A549 (cell line): Measurements from ENCODE around the gene TMEM247. TPM values are rescaled to one million over a fixed set of nuclear protein-coding genes. Genes with fewer than 3 reads are reported as not detected.

ENCODE experiments used
- ATAC-seq, 2 experiments: fragments of 200-7000 bp in 1 of 2; fragments of >200 bp in 1 of 2; cut with Nextera tagmentation in 1 of 2; cut with Tn5 transposase in 1 of 2; 3 replicates each; pipeline versions ENCODE4 v1.8.0 to v1.9.1; 2018 to 2020; ENCODE audit warnings: mild to moderate bottlenecking in 1 of 2, moderate library complexity in 1 of 2
- CTCF ChIA-PET: fragments of 300-600 bp; sonication (Branson Sonifier 250); formaldehyde crosslinking; extraction: SDS; loops from one replicate; lab custom pipeline; 2021; ENCODE audit warnings: antibody characterized with exemption, inconsistent platforms; lab: Yijun Ruan, JAX
- POLR2A ChIA-PET: fragments of 350-600 bp; formaldehyde crosslinking; extraction: SDS; loops from one replicate; lab custom pipeline; 2021; ENCODE audit warnings: antibody characterized with exemption, inconsistent platforms; lab: Yijun Ruan, JAX
- DNase-seq, 2 experiments: peaks; one replicate each; pipeline versions ENCODE4 v3.0.0 to v3.0.0-alpha.2; 2011 to 2016; ENCODE audit warnings: low read depth in 1 of 2, low spot score in 1 of 2
- FAIRE-seq: peaks from 2 replicates; lab custom pipeline; 2011; peaks lifted over from hg19 to GRCh38; lab: Jason Lieb, UNC
- H3K27ac ChIP-seq, 2 experiments: fragments of >200 bp; sonication (Bioruptor Twin); formaldehyde crosslinking; 3 replicates each; pipeline ENCODE4 v1.5.1; 2016 to 2017
- H3K4me1 ChIP-seq: fragments of >200 bp; sonication (Bioruptor Twin); formaldehyde crosslinking; 3 replicates; pipeline ENCODE4 v1.6.1; 2016
- H3K4me2 ChIP-seq: fragments of >200 bp; sonication (Bioruptor Twin); formaldehyde crosslinking; 3 replicates; pipeline ENCODE4 v1.6.1; 2016
- H3K4me3 ChIP-seq: fragments of >200 bp; sonication (Bioruptor Twin); formaldehyde crosslinking; 3 replicates; pipeline ENCODE4 v1.5.1; 2016
- H3K9me3 ChIP-seq: fragments of >200 bp; sonication (Bioruptor Twin); formaldehyde crosslinking; 3 replicates; pipeline ENCODE4 v1.6.1; 2016
- CBX2 ChIP-seq: fragments of 200-600 bp; sonication (generic); IDR thresholded peaks from 2 replicates; pipeline ENCODE4 v1.6.1; 2016; ENCODE audit warnings: low read depth, mild to moderate bottlenecking, borderline replicate concordance
- CBX8 ChIP-seq: fragments of 200-600 bp; sonication (generic); IDR thresholded peaks from 2 replicates; pipeline ENCODE4 v1.6.1; 2016
- CEBPB ChIP-seq, 2 experiments: fragments of >200 bp in 1 of 2; sonication (Bioruptor Twin) in 1 of 2; formaldehyde crosslinking in 1 of 2; IDR thresholded peaks; 2 replicates each; pipeline ENCODE4 v1.6.1; 2012 to 2016
- CHD2 ChIP-seq: fragments of 150-350 bp; IDR thresholded peaks from 2 replicates; pipeline ENCODE4 v1.6.1; 2014; ENCODE audit warnings: low read length; ENCODE audit not compliant: partially characterized antibody
- CHD4 ChIP-seq: fragments of 200-600 bp; sonication (generic); IDR thresholded peaks from 2 replicates; pipeline ENCODE4 v1.6.1; 2016; ENCODE audit warnings: antibody characterized with exemption, mild to moderate bottlenecking, borderline replicate concordance
- EP300 ChIP-seq, 2 experiments: fragments of >200 bp; sonication (Bioruptor Twin); formaldehyde crosslinking; IDR thresholded peaks; 2 replicates in 1 of 2; 3 replicates in 1 of 2; pipeline ENCODE4 v1.6.1; 2016 to 2017
- FOXS1 ChIP-seq: fragments of 250-450 bp; sonication (Bioruptor Pico); IDR thresholded peaks from 2 replicates; pipeline ENCODE4 v1.5.0; 2020; ENCODE audit warnings: mild to moderate bottlenecking, moderate library complexity
- HDAC2 ChIP-seq: fragments of 200-600 bp; sonication (generic); IDR thresholded peaks from 2 replicates; pipeline ENCODE4 v1.6.1; 2016
- HEYL ChIP-seq: fragments of 250-450 bp; sonication (Bioruptor Pico); IDR thresholded peaks from 2 replicates; pipeline ENCODE4 v1.8.0; 2021; ENCODE audit warnings: mild to moderate bottlenecking, moderate library complexity
- HOXB13 ChIP-seq: fragments of 250-450 bp; sonication (Bioruptor Pico); IDR thresholded peaks from 2 replicates; pipeline ENCODE4 v1.5.0; 2020; ENCODE audit warnings: low read depth, mild to moderate bottlenecking, moderate library complexity
- JUN ChIP-seq, 2 experiments: fragments of >200 bp; sonication (Bioruptor Twin); formaldehyde crosslinking; IDR thresholded peaks; 2 replicates in 1 of 2; 3 replicates in 1 of 2; pipeline ENCODE4 v1.6.1; 2016 to 2017
- KDM1A ChIP-seq: fragments of 200-600 bp; sonication (generic); IDR thresholded peaks from 2 replicates; pipeline ENCODE4 v1.6.1; 2016; ENCODE audit warnings: low read depth, mild to moderate bottlenecking
- KDM5A ChIP-seq: fragments of 200-600 bp; sonication (generic); IDR thresholded peaks from 2 replicates; pipeline ENCODE4 v1.6.1; 2016; ENCODE audit warnings: antibody characterized with exemption, mild to moderate bottlenecking
- NFE2L2 ChIP-seq: fragments of 150-350 bp; conservative IDR thresholded peaks from 2 replicates; pipeline ENCODE4 v1.6.1; 2014; ENCODE audit warnings: low read length
- PHF8 ChIP-seq: fragments of 200-600 bp; sonication (generic); IDR thresholded peaks from 2 replicates; pipeline ENCODE4 v1.6.1; 2016; ENCODE audit warnings: low read depth, mild to moderate bottlenecking, antibody characterized with exemption, moderate library complexity, borderline replicate concordance
- POLR2A ChIP-seq: IDR thresholded peaks from 2 replicates; pipeline ENCODE4 v1.6.1; 2012; ENCODE audit warnings: mild to moderate bottlenecking, low read length
- POLR2AphosphoS2 ChIP-seq: conservative IDR thresholded peaks from 2 replicates; pipeline ENCODE4 v1.6.1; 2012; ENCODE audit warnings: low read length, improper control_type of control experiment, inconsistent platforms
- RAD21 ChIP-seq, 2 experiments: fragments of >200 bp in 1 of 2; sonication (Bioruptor Twin) in 1 of 2; formaldehyde crosslinking in 1 of 2; IDR thresholded peaks in 1 of 2; conservative IDR thresholded peaks in 1 of 2; 2 replicates in 1 of 2; 3 replicates in 1 of 2; pipeline ENCODE4 v1.6.1; 2012 to 2018; ENCODE audit warnings: inconsistent platforms in 1 of 2
- RARB ChIP-seq: fragments of 250-450 bp; sonication (Bioruptor Pico); IDR thresholded peaks from 2 replicates; pipeline ENCODE4 v1.8.0; 2021; ENCODE audit warnings: mild to moderate bottlenecking, moderate library complexity
- RCOR1 ChIP-seq: fragments of 150-350 bp; IDR thresholded peaks from 2 replicates; pipeline ENCODE4 v1.6.1; 2014; ENCODE audit warnings: antibody characterized with exemption, low read length, low read depth
- RFX5 ChIP-seq: fragments of 450-650 bp; IDR thresholded peaks from 2 replicates; pipeline ENCODE4 v1.7.1; 2014; ENCODE audit warnings: antibody characterized with exemption, mild to moderate bottlenecking, moderate library complexity
- ZFP36 ChIP-seq: fragments of 450-650 bp; IDR thresholded peaks from 2 replicates; pipeline ENCODE4 v1.6.1; 2014; ENCODE audit warnings: borderline replicate concordance; ENCODE audit not compliant: partially characterized antibody
- WGBS: methylation state at CpG from one replicate; pipeline ENCODE4 v1.1.6; 2017; ENCODE audit errors: missing lambda C conversion rate; 5-methylcytosine and 5-hydroxymethylcytosine counted together
- polyA plus RNA-seq, 4 experiments: library from polyadenylated mRNA; depleted of rRNA in 3 of 4; stranded (reverse); fragments of >200 nt; fragmentation: RNase III in 1 of 4; extraction: RNeasy Plus Mini Kit Qiagen cat#74134 plus additional on column Dnase treatment in 1 of 4; gene quantifications; 2 replicates in 3 of 4; 3 replicates in 1 of 4; pipeline ENCODE4 v1.2.3, GENCODE V29; 2011 to 2017
- TF ChIP-seq, protein P1 (sequence below): fragments of 250-450 bp; sonication (Bioruptor Pico); IDR thresholded peaks from 2 replicates; pipeline ENCODE4 v1.5.0; 2020; ENCODE audit warnings: low read depth, mild to moderate bottlenecking, moderate library complexity
- TF ChIP-seq, protein P2 (sequence below): IDR thresholded peaks from 2 replicates; pipeline ENCODE4 v1.6.1; 2012; ENCODE audit warnings: low read depth, borderline replicate concordance
- TF ChIP-seq, protein P3 (sequence below): fragments of 200-600 bp; sonication (generic); IDR thresholded peaks from 2 replicates; pipeline ENCODE4 v1.6.1; 2016; ENCODE audit warnings: antibody characterized with exemption, mild to moderate bottlenecking, moderate library complexity
- TF ChIP-seq, protein P4 (sequence below): IDR thresholded peaks from 2 replicates; pipeline ENCODE4 v1.6.1; 2012
- TF ChIP-seq, protein P5 (sequence below): fragments of >200 bp; sonication (Bioruptor Twin); formaldehyde crosslinking; IDR thresholded peaks from 2 replicates; pipeline ENCODE4 v1.6.1; 2016
- TF ChIP-seq, protein P6 (sequence below): IDR thresholded peaks from 2 replicates; pipeline ENCODE4 v1.6.1; 2012
- TF ChIP-seq, protein P7 (sequence below): fragments of >200 bp; sonication (Bioruptor Twin); formaldehyde crosslinking; IDR thresholded peaks from 3 replicates; pipeline ENCODE4 v1.6.1; 2016

The TMEM247 gene
- polyA plus RNA-seq, 2 of the 4 experiments (the other 2 are of a cell fraction) = not detected

DNA sequence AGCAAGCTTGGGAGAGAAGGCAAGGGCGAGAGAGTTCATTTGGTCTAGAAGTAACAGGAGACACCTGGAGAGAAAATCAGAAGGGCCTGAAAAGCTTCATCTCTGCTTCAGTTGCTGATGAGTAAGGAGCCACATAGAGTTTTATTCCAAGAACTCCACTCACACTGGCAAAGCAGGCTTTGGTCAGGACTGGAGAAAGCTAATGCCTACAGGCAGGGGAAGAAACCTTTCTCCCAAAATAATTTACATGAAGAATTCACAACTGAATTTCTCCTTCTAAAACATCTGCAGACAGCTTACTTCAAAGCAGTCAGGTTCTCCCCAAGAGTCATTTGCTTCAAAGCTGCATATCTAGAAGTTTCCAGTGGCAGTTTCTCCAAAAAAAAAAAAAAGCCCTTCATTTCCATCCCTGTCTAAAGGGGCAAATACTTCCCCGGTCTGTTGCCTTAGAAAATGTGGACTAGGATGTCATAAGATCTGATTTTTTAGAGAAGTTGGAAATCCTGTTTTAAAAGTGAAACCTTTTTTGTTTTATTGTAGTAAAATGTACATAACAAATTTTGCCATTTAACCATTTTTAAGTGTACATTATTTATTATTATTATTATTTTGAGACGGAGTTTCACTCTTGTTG, 46.3 kb downstream of the TMEM247 start:
- H3K4me2 ChIP-seq = no peak overlapping the region
- TF ChIP-seq RCOR1 = no peak
- TF ChIP-seq JUN (IDR thresholded peaks at IDR 0.05) = no peak
- no peak for TF ChIP-seq CEBPB (IDR thresholded peaks at IDR 0.05)
- no peak for TF ChIP-seq POLR2A
- TF ChIP-seq CHD2 = no peak
- TF ChIP-seq, protein P1, sequence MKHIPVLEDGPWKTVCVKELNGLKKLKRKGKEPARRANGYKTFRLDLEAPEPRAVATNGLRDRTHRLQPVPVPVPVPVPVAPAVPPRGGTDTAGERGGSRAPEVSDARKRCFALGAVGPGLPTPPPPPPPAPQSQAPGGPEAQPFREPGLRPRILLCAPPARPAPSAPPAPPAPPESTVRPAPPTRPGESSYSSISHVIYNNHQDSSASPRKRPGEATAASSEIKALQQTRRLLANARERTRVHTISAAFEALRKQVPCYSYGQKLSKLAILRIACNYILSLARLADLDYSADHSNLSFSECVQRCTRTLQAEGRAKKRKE (CRISPR knock-in tag) = no peak
- TF ChIP-seq HOXB13 = no peak
- TF ChIP-seq ZFP36 = no peak
- TF ChIP-seq POLR2AphosphoS2 = no peak
- TF ChIP-seq HDAC2 = no peak
- TF ChIP-seq, protein P2, sequence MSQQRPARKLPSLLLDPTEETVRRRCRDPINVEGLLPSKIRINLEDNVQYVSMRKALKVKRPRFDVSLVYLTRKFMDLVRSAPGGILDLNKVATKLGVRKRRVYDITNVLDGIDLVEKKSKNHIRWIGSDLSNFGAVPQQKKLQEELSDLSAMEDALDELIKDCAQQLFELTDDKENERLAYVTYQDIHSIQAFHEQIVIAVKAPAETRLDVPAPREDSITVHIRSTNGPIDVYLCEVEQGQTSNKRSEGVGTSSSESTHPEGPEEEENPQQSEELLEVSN = no peak
- TF ChIP-seq CBX2 = no peak
- no peak for TF ChIP-seq FOXS1 (CRISPR knock-in tag)
- TF ChIP-seq, protein P3, sequence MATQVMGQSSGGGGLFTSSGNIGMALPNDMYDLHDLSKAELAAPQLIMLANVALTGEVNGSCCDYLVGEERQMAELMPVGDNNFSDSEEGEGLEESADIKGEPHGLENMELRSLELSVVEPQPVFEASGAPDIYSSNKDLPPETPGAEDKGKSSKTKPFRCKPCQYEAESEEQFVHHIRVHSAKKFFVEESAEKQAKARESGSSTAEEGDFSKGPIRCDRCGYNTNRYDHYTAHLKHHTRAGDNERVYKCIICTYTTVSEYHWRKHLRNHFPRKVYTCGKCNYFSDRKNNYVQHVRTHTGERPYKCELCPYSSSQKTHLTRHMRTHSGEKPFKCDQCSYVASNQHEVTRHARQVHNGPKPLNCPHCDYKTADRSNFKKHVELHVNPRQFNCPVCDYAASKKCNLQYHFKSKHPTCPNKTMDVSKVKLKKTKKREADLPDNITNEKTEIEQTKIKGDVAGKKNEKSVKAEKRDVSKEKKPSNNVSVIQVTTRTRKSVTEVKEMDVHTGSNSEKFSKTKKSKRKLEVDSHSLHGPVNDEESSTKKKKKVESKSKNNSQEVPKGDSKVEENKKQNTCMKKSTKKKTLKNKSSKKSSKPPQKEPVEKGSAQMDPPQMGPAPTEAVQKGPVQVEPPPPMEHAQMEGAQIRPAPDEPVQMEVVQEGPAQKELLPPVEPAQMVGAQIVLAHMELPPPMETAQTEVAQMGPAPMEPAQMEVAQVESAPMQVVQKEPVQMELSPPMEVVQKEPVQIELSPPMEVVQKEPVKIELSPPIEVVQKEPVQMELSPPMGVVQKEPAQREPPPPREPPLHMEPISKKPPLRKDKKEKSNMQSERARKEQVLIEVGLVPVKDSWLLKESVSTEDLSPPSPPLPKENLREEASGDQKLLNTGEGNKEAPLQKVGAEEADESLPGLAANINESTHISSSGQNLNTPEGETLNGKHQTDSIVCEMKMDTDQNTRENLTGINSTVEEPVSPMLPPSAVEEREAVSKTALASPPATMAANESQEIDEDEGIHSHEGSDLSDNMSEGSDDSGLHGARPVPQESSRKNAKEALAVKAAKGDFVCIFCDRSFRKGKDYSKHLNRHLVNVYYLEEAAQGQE = no peak
- TF ChIP-seq KDM1A = no peak
- TF ChIP-seq CBX8 = no peak
- TF ChIP-seq HEYL (CRISPR knock-in tag) = no peak
- TF ChIP-seq RFX5 = no peak
- TF ChIP-seq RAD21 (conservative IDR thresholded peaks at IDR 0.05 in 1 of 2, IDR thresholded peaks at IDR 0.05 in 1 of 2) = no peak
- TF ChIP-seq, all 56 proteins: peak for 0
- FAIRE-seq (no peak), ATAC-seq (no peak), DNase-seq (no peak)
- no peaks in the 10 kb centered on the region for H3K4me1 ChIP-seq
- POLR2A ChIA-PET = no interaction called here
- H3K4me3 ChIP-seq = no peak overlapping the region
- no peak overlapping the region for H3K27ac ChIP-seq
- no peaks in the 10 kb centered on the region for H3K9me3 ChIP-seq
- WGBS = 85% methylated on average over 3 of the region's 3 CpGs
- CTCF ChIA-PET = interaction anchor here (1.1 kb wide), 1 partner anchor 47 kb away, joined by 3 read pairs; no protein-coding TSS in a partner anchor

DNA sequence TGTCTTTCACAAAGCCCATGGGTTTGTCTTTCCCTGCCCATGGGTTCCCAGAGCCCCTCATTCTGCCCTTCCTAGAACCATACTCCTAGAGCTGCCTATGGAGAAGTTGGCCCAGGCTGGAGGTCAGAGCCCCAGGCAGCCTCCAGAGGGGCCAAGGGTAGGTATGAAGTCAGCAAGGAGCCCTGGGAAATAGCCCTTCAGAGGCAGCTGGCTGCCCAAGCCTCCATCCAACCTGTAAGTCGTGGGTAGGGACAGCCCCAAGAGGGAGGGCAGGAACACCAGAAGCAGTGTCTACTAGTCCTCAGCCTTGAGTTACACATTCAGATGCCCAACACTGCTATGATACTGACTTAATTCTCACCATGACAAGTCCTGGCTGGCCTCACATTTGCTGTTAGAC, 49.5 kb downstream of the TMEM247 start:
- no peak for DNase-seq
- H3K9me3 ChIP-seq = no peaks in the 10 kb centered on the region
- TF ChIP-seq KDM1A = no peak
- TF ChIP-seq, protein P4, sequence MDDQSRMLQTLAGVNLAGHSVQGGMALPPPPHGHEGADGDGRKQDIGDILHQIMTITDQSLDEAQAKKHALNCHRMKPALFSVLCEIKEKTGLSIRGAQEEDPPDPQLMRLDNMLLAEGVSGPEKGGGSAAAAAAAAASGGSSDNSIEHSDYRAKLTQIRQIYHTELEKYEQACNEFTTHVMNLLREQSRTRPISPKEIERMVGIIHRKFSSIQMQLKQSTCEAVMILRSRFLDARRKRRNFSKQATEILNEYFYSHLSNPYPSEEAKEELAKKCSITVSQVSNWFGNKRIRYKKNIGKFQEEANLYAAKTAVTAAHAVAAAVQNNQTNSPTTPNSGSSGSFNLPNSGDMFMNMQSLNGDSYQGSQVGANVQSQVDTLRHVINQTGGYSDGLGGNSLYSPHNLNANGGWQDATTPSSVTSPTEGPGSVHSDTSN = no peak
- no peak for TF ChIP-seq HOXB13
- TF ChIP-seq, protein P5, sequence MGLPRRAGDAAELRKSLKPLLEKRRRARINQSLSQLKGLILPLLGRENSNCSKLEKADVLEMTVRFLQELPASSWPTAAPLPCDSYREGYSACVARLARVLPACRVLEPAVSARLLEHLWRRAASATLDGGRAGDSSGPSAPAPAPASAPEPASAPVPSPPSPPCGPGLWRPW = no peak
- no peak for TF ChIP-seq ZFP36
- no peak for TF ChIP-seq KDM5A
- TF ChIP-seq CHD2 = no peak
- TF ChIP-seq EP300 (IDR thresholded peaks at IDR 0.05) = no peak
- TF ChIP-seq, protein P6, sequence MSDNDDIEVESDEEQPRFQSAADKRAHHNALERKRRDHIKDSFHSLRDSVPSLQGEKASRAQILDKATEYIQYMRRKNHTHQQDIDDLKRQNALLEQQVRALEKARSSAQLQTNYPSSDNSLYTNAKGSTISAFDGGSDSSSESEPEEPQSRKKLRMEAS = no peak
- TF ChIP-seq RARB (CRISPR knock-in tag) = no peak
- no peak for TF ChIP-seq RCOR1
- no peak for TF ChIP-seq CHD4
- TF ChIP-seq, protein P7, sequence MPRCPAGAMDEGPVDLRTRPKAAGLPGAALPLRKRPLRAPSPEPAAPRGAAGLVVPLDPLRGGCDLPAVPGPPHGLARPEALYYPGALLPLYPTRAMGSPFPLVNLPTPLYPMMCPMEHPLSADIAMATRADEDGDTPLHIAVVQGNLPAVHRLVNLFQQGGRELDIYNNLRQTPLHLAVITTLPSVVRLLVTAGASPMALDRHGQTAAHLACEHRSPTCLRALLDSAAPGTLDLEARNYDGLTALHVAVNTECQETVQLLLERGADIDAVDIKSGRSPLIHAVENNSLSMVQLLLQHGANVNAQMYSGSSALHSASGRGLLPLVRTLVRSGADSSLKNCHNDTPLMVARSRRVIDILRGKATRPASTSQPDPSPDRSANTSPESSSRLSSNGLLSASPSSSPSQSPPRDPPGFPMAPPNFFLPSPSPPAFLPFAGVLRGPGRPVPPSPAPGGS = no peak
- no peak for TF ChIP-seq PHF8
- TF ChIP-seq NFE2L2 = no peak
- ChIA-PET POLR2A (no interaction called here), CTCF (interaction anchor here (0.9 to 1.0 kb wide), 3 partner anchors 12 to 22 kb away, joined by 3 to 4 read pairs (median 3); no protein-coding TSS in a partner anchor)
- H3K27ac ChIP-seq = no peak overlapping the region
- 17% methylated on average over 1 of the region's 1 CpG for WGBS
- no peak overlapping the region for H3K4me2 ChIP-seq
- H3K4me1 ChIP-seq = no peaks in the 10 kb centered on the region
- no peak for FAIRE-seq
- no peak for ATAC-seq
- H3K4me3 ChIP-seq = no peak overlapping the region
